Measurements from ENCODE around the gene CSNK1G3.
"Not testable (repeated sequence)": the region's sequence is repeated elsewhere in the genome, so short reads cannot be mapped to it uniquely, and the experiment has no call there.

CSNK1G3 gene

DNA sequence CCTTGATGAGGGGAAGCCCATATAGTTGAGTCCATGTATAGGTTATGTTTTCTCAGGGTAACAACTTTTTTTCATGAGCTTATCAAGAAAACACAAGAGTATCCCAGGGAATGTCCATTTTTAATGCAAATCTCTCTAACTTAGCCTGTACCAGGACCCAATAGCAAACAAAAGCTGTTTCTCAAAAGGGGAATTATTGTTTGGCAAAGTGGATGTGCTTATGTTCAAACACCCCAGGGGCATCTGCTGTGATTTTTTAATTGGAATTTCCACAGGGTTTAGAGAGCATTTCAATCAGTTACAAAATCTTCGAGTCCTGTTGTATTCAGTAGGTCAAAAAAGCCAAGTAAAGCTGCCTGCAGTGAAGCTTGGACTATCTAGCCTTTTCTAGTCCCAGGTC lies 33.4 kb upstream of the CSNK1G3 start:
- CTCF ChIA-PET: interaction anchor here (0.8 kb wide), 1 partner anchor 55 kb away, joined by 3 read pairs; the partner anchor contains the start of gene CEP120
- TF ChIP-seq CTCF (IDR thresholded peaks at IDR 0.05; ENCODE audit: insufficient read depth, low read length, missing control alignments): no peak
- POLR2A ChIA-PET: no interaction called here

GRCh38 chr5:123482258-123482657 lies 29.7 kb upstream of the CSNK1G3 start:
- TF ChIP-seq CTCF (IDR thresholded peaks at IDR 0.05; ENCODE audit: insufficient read depth, low read length, missing control alignments): no peak
- ChIA-PET POLR2A (no interaction called here), CTCF (no interaction called here)
- H3K4me3 ChIP-seq (ENCODE audit: low read depth, low read length): no peak overlapping the region
- no peak for DNase-seq (ENCODE audit: low read depth, low spot score)

More for the DNA sequence above, 33.4 kb upstream of the CSNK1G3 start:
- DNase-seq (ENCODE audit: low read depth, low spot score): no peak
- no peak overlapping the region for H3K4me3 ChIP-seq (ENCODE audit: low read depth, low read length)

GRCh38 chr5:123483446-123484077 lies 28.4 kb upstream of the CSNK1G3 start:
- no peak for TF ChIP-seq CTCF (IDR thresholded peaks at IDR 0.05; ENCODE audit: insufficient read depth, low read length, missing control alignments)
- POLR2A ChIA-PET: no interaction called here

GRCh38 chr5:123485275-123485674 lies 26.7 kb upstream of the CSNK1G3 start:
- TF ChIP-seq CTCF (IDR thresholded peaks at IDR 0.05; ENCODE audit: insufficient read depth, low read length, missing control alignments): no peak
- CTCF ChIA-PET: no interaction called here
- no peak for DNase-seq (ENCODE audit: low read depth, low spot score)
- POLR2A ChIA-PET: no interaction called here
- H3K4me3 ChIP-seq (ENCODE audit: low read depth, low read length): no peak overlapping the region

More at GRCh38 chr5:123483446-123484077, 28.4 kb upstream of the CSNK1G3 start:
- CTCF ChIA-PET: no interaction called here
- DNase-seq (ENCODE audit: low read depth, low spot score): no peak
- H3K4me3 ChIP-seq (ENCODE audit: low read depth, low read length): no peak overlapping the region

DNA sequence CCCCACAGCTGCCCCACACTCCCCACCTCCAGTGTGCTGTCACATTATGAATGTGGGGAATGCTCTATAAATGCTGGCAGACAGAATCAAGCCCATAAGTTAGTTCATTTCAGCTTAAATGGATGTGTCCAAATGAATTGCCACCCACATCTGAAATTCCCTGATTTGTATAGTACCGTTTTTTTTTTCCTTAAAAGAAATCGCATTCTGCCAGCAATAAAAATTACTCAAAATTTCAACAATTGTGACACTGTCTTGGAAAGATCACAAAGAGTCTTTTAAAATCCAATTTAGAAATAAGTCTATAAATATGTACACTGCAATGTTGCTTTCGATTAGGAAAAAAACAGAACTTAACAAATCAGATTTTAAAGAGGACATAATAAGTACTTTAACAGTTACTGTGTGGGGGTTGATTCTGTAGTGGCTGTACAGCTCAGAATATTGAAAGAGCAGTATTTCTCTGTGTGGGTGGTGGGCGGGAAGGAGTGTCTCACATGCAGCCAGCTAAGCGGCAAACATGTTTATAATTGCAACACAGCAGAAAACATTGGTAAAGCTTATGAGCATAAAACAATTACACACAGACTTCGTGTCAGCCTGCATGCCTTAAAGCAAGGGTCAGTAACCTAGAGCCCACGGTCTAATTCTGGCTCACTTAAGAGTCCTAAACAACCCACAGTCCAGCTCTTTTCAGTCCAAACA lies 24.9 kb upstream of the CSNK1G3 start:
- POLR2A ChIA-PET: no interaction called here
- no peak for TF ChIP-seq CTCF (IDR thresholded peaks at IDR 0.05; ENCODE audit: insufficient read depth, low read length, missing control alignments)
- H3K4me3 ChIP-seq (ENCODE audit: low read depth, low read length): no peak overlapping the region
- no peak for DNase-seq (ENCODE audit: low read depth, low spot score)
- CTCF ChIA-PET: no interaction called here

DNA sequence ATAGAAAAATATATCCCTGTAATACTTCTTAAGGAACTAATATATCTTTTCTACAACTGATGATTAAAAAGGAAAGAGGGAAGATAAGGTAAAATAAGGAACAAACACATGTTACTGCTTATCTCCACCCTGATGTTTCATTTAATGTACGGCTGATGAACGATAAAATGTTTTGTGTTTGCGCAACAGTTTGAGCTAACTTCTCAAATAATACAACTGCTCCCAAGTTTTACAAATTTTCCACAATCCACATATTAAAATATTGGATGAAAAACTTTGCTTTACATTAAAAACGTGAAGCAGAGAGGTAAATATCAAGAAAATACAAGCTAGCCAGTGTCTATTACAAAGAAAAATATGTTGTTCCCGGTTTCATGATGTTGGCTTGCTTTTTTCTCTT lies 21.0 kb upstream of the CSNK1G3 start:
- ChIA-PET POLR2A (no interaction called here), CTCF (interaction anchor here (1.4 kb wide), 1 partner anchor 48 kb away, joined by 3 read pairs; no protein-coding TSS in a partner anchor)

DNA sequence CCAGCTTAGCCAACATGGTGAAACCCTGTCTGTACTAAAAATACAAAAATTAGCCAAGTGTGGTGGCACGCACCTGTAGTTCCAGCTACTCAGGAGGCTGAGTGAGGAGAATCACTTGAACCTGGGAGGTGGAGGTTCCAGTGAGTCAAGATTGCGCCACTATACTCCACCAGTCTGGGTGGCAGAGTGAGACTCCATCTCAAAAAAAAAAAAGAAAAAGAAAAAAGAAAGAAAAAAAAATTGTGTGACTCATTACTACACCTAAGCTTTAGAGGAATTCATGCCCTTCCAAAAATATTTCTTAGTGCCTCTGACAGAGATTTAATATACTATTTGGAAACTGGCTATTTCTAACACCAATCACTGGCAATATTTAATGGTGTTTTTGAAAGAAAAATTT lies 16.8 kb upstream of the CSNK1G3 start:
- POLR2A ChIA-PET: interaction anchor here (0.9 kb wide), 1 partner anchor 23 kb away, joined by 3 read pairs; no protein-coding TSS in a partner anchor
- CTCF ChIA-PET: interaction anchor here (0.9 kb wide), 1 partner anchor 71 kb away, joined by 4 read pairs; no protein-coding TSS in a partner anchor
- not testable (repeated sequence) for DNase-seq (ENCODE audit: low read depth, low spot score); H3K4me3 ChIP-seq (ENCODE audit: low read depth, low read length)

More for the DNA sequence above, 21.0 kb upstream of the CSNK1G3 start:
- H3K4me3 ChIP-seq (ENCODE audit: low read depth, low read length): no peak overlapping the region
- no peak for DNase-seq (ENCODE audit: low read depth, low spot score)
- TF ChIP-seq CTCF (IDR thresholded peaks at IDR 0.05; ENCODE audit: insufficient read depth, low read length, missing control alignments): no peak
